Trophoblast cell (in vitro differentiated cells and primary cell): Measurements from ENCODE around the gene SORT1.

Experiments used
- DNase-seq, 2 donors: peaks; one replicate each; pipeline ENCODE4 v3.0.0-alpha.2; 2016
- H2AFZ ChIP-seq: 2 replicates; pipeline ENCODE4 v1.6.1; 2013; ENCODE audit warnings: low read length, moderate library complexity, mild to moderate bottlenecking; ENCODE audit not compliant: insufficient read depth, poor library complexity
- H2AK5ac ChIP-seq: 2 replicates; pipeline ENCODE4 v1.6.1; 2013; ENCODE audit warnings: mild to moderate bottlenecking, low read length
- H2BK120ac ChIP-seq: 2 replicates; pipeline ENCODE4 v1.6.1; 2013; ENCODE audit warnings: low read length, mild to moderate bottlenecking, moderate library complexity; ENCODE audit not compliant: insufficient read depth, poor library complexity
- H2BK12ac ChIP-seq: 2 replicates; pipeline ENCODE4 v1.6.1; 2013; ENCODE audit warnings: mild to moderate bottlenecking, low read length, moderate library complexity
- H2BK5ac ChIP-seq: 2 replicates; pipeline ENCODE4 v1.6.1; 2013; ENCODE audit warnings: low read length, low read depth, moderate library complexity, mild to moderate bottlenecking; ENCODE audit not compliant: poor library complexity
- H3K14ac ChIP-seq: 2 replicates; pipeline ENCODE4 v1.6.1; 2013; ENCODE audit warnings: mild to moderate bottlenecking, low read length
- H3K18ac ChIP-seq: 2 replicates; pipeline ENCODE4 v1.6.1; 2013; ENCODE audit warnings: mild to moderate bottlenecking, low read length
- H3K23ac ChIP-seq: 2 replicates; pipeline ENCODE4 v1.6.1; 2013; ENCODE audit warnings: low read length
- H3K27ac ChIP-seq: 2 replicates; pipeline ENCODE4 v1.5.1; 2013; ENCODE audit warnings: low read depth, mild to moderate bottlenecking, inconsistent platforms, low read length, moderate library complexity
- H3K27me3 ChIP-seq: 2 replicates; pipeline ENCODE4 v1.6.1; 2013; ENCODE audit warnings: inconsistent platforms, mild to moderate bottlenecking, low read length, moderate library complexity; ENCODE audit not compliant: insufficient read depth
- H3K36me3 ChIP-seq, 2 experiments: 1 replicate in 1 of 2; 2 replicates in 1 of 2; pipeline ENCODE4 v1.6.1; 2013; ENCODE audit warnings: low read length in 2 of 2, mild to moderate bottlenecking in 2 of 2, moderate library complexity in 1 of 2; ENCODE audit not compliant: insufficient read depth in 2 of 2, control insufficient read depth in 1 of 2
- H3K4ac ChIP-seq: 2 replicates; pipeline ENCODE4 v1.6.1; 2013; ENCODE audit warnings: low read depth, mild to moderate bottlenecking, low read length, moderate library complexity
- H3K4me1 ChIP-seq, 2 experiments: 1 replicate in 1 of 2; 2 replicates in 1 of 2; pipeline ENCODE4 v1.6.1; 2013; ENCODE audit warnings: low read length in 2 of 2, mild to moderate bottlenecking in 2 of 2, moderate library complexity in 1 of 2; ENCODE audit not compliant: insufficient read depth in 2 of 2, control insufficient read depth in 1 of 2
- H3K4me2 ChIP-seq: 2 replicates; pipeline ENCODE4 v1.6.1; 2013; ENCODE audit warnings: inconsistent platforms, mild to moderate bottlenecking, low read length, moderate library complexity
- H3K4me3 ChIP-seq: 2 replicates; pipeline ENCODE4 v1.5.1; 2013; ENCODE audit warnings: mild to moderate bottlenecking, low read depth, low read length, inconsistent platforms
- H3K79me1 ChIP-seq: one replicate; pipeline ENCODE4 v1.6.1; 2013; ENCODE audit warnings: low read length
- H3K79me2 ChIP-seq: 2 replicates; pipeline ENCODE4 v1.6.1; 2013; ENCODE audit warnings: low read length, mild to moderate bottlenecking; ENCODE audit not compliant: control insufficient read depth, insufficient read depth, poor library complexity
- H3K9ac ChIP-seq: 2 replicates; pipeline ENCODE4 v1.6.1; 2013; ENCODE audit warnings: mild to moderate bottlenecking, low read length
- H3K9me3 ChIP-seq: 2 replicates; pipeline ENCODE4 v1.6.1; 2013; ENCODE audit warnings: low read depth, mild to moderate bottlenecking, control low read depth, inconsistent platforms, low read length; ENCODE audit not compliant: insufficient read depth
- H4K12ac ChIP-seq: 2 replicates; pipeline ENCODE4 v1.6.1; 2013; ENCODE audit warnings: low read depth, mild to moderate bottlenecking, low read length, moderate library complexity
- H4K8ac ChIP-seq: 2 replicates; pipeline ENCODE4 v1.6.1; 2013; ENCODE audit warnings: low read depth, mild to moderate bottlenecking, low read length, moderate library complexity
- H4K91ac ChIP-seq: one replicate; pipeline ENCODE4 v1.6.1; 2013; ENCODE audit warnings: low read depth, mild to moderate bottlenecking, low read length, moderate library complexity
- WGBS: extraction: QIAGEN DNeasy Blood & Tissue Kit; methylation state at CpG from one replicate; pipeline ENCODE4 v1.1.7; 2013; ENCODE audit warnings: missing lambda C conversion rate; ENCODE audit not compliant: insufficient read length, insufficient coverage; ENCODE audit errors: extremely low coverage; 5-methylcytosine and 5-hydroxymethylcytosine counted together

The SORT1 gene

DNA sequence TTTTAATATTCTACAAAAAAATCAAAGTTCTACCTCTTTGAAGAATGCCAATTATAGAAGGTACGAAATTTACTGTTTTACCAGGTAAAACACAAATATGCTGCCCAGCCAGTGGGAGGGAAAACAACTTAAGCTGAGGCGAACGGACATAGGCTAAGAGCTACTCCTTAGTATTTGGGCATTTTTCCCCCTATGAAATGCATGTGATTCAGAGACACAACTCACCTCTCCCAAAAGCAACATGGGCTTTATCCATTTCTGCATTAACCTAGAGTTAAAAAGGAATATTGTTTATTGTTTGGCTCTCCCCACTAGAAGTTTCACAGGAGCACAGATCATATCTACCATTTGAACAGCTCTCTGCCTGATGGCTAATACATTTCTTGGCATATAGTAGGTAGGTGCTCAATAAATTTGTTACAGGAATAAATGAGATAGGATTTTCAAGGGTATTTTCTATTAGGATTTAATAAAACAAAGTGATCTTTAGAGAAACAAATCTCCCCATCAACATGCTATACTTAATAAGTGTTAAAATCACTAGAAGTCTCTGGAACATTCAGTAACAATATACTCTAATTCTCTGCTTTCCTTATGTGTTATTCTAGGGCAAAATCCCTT is 2.4 kb upstream of the SORT1 start:
- Histone ChIP-seq H3K18ac (no peak overlapping the region), H3K4me1 (peaks cover 4 to 9% of the 10 kb centered on the region in 2 experiments), H3K9ac (no peak overlapping the region), H2AFZ (no peak overlapping the region), H4K91ac (no peak overlapping the region), H3K79me2 (peaks cover 14% of the 10 kb centered on the region), H3K36me3 (peaks cover 13% of the 10 kb centered on the region in 2 experiments), H3K14ac (no peak overlapping the region), H3K4me3 (no peak overlapping the region), H3K27ac (no peak overlapping the region), H3K9me3 (no peaks in the 10 kb centered on the region), H3K4ac (no peak overlapping the region), H2BK12ac (no peak overlapping the region), H3K4me2 (no peak overlapping the region), H2BK5ac (no peak overlapping the region), H4K12ac (no peak overlapping the region), H3K27me3 (no peaks in the 10 kb centered on the region), H2AK5ac (no peak overlapping the region), H3K23ac (no peak overlapping the region), H3K79me1 (peaks cover 14% of the 10 kb centered on the region), H4K8ac (no peak overlapping the region), H2BK120ac (no peak overlapping the region)
- WGBS: no CpG with 5 or more reads among the region's 3 CpGs
- DNase-seq: no peak

DNA sequence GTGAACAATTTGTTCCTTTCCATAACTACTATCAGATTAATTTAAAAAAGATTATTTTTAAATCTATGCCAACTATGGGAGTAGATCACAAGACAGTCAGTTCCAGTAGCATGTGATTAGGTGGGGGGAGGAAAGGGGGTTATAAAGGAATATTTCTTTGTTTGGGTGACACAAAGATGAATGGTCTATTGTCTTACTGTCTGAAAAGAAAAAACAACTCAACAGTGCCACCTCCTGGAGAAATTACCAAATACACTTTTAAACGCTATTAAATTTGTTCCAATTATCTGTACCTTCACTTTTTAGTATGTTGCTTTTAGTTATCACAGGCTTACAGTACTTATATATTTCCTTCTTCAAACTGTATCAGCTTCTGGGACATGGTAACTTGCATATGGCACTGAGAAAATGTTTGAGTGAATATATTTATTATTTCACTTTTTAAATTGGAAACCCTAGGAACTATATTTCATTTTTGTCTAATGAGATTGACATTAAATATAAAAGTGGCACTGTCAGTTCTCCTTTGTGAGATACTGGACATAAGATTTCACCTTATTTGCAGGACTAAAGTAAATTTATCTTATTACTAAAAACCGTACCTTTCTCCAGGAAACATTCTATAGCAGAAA is 1.7 kb upstream of the SORT1 start:
- peaks cover 14% of the 10 kb centered on the region for H3K79me1 ChIP-seq
- H3K4me1 ChIP-seq: peaks cover 4 to 9% of the 10 kb centered on the region in 2 experiments

DNA sequence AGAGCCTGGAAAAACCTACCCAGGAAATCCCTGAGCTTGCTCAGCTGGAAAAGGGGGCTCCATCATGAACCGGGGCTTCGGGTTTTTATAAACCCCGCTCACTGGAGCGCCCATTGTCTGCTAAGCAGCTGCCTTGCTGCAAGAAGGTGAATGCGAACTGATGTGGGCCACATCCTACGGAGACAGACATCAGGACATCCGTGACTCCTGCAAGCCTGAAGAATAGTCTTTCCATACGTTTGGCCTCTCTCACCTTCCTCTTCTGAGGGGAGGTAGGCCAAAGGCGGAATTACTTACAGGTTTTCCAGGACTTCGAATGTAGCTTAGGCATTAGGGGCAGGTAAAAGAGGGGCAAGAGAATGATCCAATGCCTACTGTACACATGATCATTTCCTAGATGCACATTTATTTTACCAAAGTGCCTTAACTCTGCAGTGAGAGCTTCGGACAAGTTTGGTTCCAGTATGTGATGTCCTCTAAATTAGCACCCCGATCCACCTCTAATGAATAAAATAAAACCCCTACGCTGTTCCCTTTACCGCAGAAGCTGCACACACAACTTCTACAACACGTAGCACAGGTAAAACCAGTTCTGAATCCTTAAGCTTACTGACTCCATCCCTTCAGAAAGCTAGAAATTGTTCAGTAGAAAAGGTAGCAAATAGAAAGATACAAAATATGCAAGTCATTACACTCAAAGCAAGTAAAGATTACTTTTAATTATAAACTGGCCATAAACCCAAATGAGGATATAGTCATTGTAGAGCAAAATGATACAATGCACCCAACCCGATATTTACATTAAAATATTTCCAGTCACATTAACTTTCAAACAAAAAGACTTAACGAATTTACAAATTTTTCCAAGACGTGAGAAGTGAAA is 866 bp upstream of the SORT1 start:
- Histone ChIP-seq H4K91ac (peak overlapping the region; percentile 64), H3K4me2 (peak overlapping the region; percentile 75), H3K79me1 (peaks cover 14% of the 10 kb centered on the region), H3K36me3 (peaks cover 7 to 9% of the 10 kb centered on the region in 2 experiments), H2BK120ac (peak overlapping the region; percentile 54), H3K27ac (peak overlapping the region; percentile 59), H4K12ac (peak overlapping the region; percentile 9), H3K23ac (no peak overlapping the region), H2AK5ac (peak overlapping the region; percentile 6), H3K18ac (no peak overlapping the region), H2AFZ (peak overlapping the region; percentile 24), H3K14ac (peak overlapping the region; percentile 81), H3K27me3 (no peaks in the 10 kb centered on the region), H3K4ac (peak overlapping the region; percentile 1), H2BK5ac (peak overlapping the region; percentile 23), H2BK12ac (peak overlapping the region; percentile 70), H3K9me3 (no peaks in the 10 kb centered on the region), H3K79me2 (peaks cover 14% of the 10 kb centered on the region), H3K9ac (peak overlapping the region; percentile 9), H3K4me1 (peaks cover 4 to 9% of the 10 kb centered on the region in 2 experiments), H3K4me3 (peak overlapping the region; percentile 25), H4K8ac (peak overlapping the region; percentile 79)
- DNase-seq: peak in 1 of 2 donors; percentile 48
- WGBS: no CpG with 5 or more reads among the region's 18 CpGs

More for the DNA sequence above, 1.7 kb upstream of the SORT1 start:
- no peaks in the 10 kb centered on the region for H3K27me3 ChIP-seq
- H3K4ac ChIP-seq: no peak overlapping the region
- H3K36me3 ChIP-seq: peaks cover 10 to 13% of the 10 kb centered on the region in 2 experiments
- no peak overlapping the region for H4K12ac ChIP-seq
- WGBS: no CpG with 5 or more reads among the region's 2 CpGs
- H3K4me3 ChIP-seq: no peak overlapping the region
- H3K4me2 ChIP-seq: no peak overlapping the region
- H3K9me3 ChIP-seq: no peaks in the 10 kb centered on the region
- no peak overlapping the region for H3K9ac ChIP-seq
- no peak overlapping the region for H2AFZ ChIP-seq
- H3K14ac ChIP-seq: no peak overlapping the region
- H3K18ac ChIP-seq: no peak overlapping the region
- H4K91ac ChIP-seq: no peak overlapping the region
- H3K79me2 ChIP-seq: peaks cover 14% of the 10 kb centered on the region
- no peak overlapping the region for H3K27ac ChIP-seq
- no peak overlapping the region for H2BK12ac ChIP-seq
- H2AK5ac ChIP-seq: no peak overlapping the region
- no peak overlapping the region for H3K23ac ChIP-seq
- H4K8ac ChIP-seq: no peak overlapping the region
- H2BK120ac ChIP-seq: no peak overlapping the region
- DNase-seq: peak; percentile 8 to 93
- no peak overlapping the region for H2BK5ac ChIP-seq

DNA sequence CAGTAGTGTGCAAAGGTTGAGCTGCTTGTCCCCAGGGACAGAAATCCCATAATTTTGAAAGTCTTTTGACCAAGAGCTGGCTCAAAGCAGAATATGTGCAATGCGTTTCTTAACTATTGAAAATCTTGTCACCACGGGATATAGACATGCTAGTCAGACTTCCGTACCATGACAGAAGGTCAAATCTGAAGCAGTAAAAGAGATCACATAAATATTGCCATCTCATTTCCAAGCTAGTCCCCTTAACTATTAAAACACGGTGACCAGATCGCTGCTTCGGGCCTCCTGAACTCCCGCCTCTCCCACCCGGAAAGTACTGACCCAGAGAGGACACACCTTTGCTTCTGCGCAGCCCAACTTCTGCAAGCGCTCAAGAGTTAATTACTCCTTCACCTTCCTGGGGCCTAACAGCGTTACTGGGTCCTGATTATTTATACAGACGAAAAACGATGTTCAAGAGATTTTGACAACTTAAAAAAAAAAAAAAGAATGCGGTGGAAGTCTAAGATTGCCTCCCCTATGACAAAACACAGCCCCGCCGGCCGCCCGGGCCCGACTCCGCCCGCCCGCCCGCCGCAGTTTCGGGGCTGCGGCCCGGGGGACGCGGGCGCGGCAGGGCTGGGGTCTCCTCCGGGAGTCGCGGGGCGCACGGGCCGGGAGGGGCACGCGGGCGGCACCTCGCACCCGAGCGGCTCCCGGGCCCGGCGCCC is 692 bp downstream of the SORT1 start:
- H3K23ac ChIP-seq: no peak overlapping the region
- no peaks in the 10 kb centered on the region for H3K9me3 ChIP-seq
- whole genome bisulfite sequencing: no CpG with 5 or more reads among the region's 46 CpGs
- peak in 1 of 2 donors; percentile 19 for DNase-seq
- H3K9ac ChIP-seq: peak overlapping the region; percentile 87
- H3K4me2 ChIP-seq: peak overlapping the region; percentile 70
- peaks cover 7 to 14% of the 10 kb centered on the region in 2 experiments for H3K4me1 ChIP-seq
- H2BK5ac ChIP-seq: peak overlapping the region; percentile 80
- H3K27ac ChIP-seq: peak overlapping the region; percentile 61
- H4K91ac ChIP-seq: peak overlapping the region; percentile 94
- H3K14ac ChIP-seq: peak overlapping the region; percentile 93
- peaks cover 14% of the 10 kb centered on the region for H3K79me1 ChIP-seq
- peak overlapping the region; percentile 61 for H2BK120ac ChIP-seq
- H3K27me3 ChIP-seq: no peaks in the 10 kb centered on the region
- H3K79me2 ChIP-seq: peaks cover 19% of the 10 kb centered on the region
- H2AK5ac ChIP-seq: no peak overlapping the region
- no peak overlapping the region for H2AFZ ChIP-seq
- H4K8ac ChIP-seq: no peak overlapping the region
- peaks cover 2% of the 10 kb centered on the region in 2 experiments for H3K36me3 ChIP-seq
- no peak overlapping the region for H4K12ac ChIP-seq
- peak overlapping the region; percentile 80 for H3K18ac ChIP-seq
- peak overlapping the region; percentile 31 for H3K4ac ChIP-seq
- H2BK12ac ChIP-seq: no peak overlapping the region
- H3K4me3 ChIP-seq: peak overlapping the region; percentile 99
